ENCODE measurements around the gene PLCB4. TPM values are rescaled to one million over a fixed set of nuclear protein-coding genes. Genes with fewer than 3 reads are reported as not detected.

PLCB4 gene
- total RNA-seq, 1 experiment from 2014 or later, result 14.9 TPM

GRCh38 chr20:9397928-9398327 lies 329.0 kb downstream of the PLCB4 start:
- no peaks in the 10 kb centered on the region for H4K20me1 ChIP-seq (ENCODE audit: insufficient read depth)
- ChIA-PET POLR2A (ENCODE audit: unreplicated experiment) (no interaction called here), CTCF (no interaction called here)
- no peaks in the 10 kb centered on the region for H3K36me3 ChIP-seq (ENCODE audit: low read depth)
- H3K4me1 ChIP-seq (replicated peaks; ENCODE audit: insufficient read depth), result no peaks in the 10 kb centered on the region
- no peaks in the 10 kb centered on the region for H3K9me2 ChIP-seq (ENCODE audit: insufficient read depth)
- H3F3A ChIP-seq (ENCODE audit: insufficient read depth, low read depth), result no peaks in the 10 kb centered on the region
- no peak overlapping the region for H3K4me2 ChIP-seq
- intact Hi-C loops (cut with micrococcal nuclease; ENCODE audit: unreplicated experiment), result no loop called here
- no peak overlapping the region for H3K4me3 ChIP-seq
- H3K27me3 ChIP-seq (ENCODE audit: insufficient read depth, low read depth), result no peaks in the 10 kb centered on the region
- BruUV-seq (replicated peaks), result no TSS peak
- no peak overlapping the region for H2AFZ ChIP-seq
- H3K79me2 ChIP-seq (ENCODE audit: low read depth), result no peaks in the 10 kb centered on the region
- TF ChIP-seq CTCF (conservative IDR thresholded peaks at IDR 0.05) (no peak), EZH2 (IDR thresholded peaks at IDR 0.05; ENCODE audit: low read depth) (no peak)
- H3K27ac ChIP-seq, result no peak overlapping the region
- H3K9me3 ChIP-seq (ENCODE audit: insufficient read depth, low read depth), result 0 out of 2 replicates have a peak, but pooled peaks cover 2% of the 10 kb centered on the region
- DNase-seq, result no peak

DNA sequence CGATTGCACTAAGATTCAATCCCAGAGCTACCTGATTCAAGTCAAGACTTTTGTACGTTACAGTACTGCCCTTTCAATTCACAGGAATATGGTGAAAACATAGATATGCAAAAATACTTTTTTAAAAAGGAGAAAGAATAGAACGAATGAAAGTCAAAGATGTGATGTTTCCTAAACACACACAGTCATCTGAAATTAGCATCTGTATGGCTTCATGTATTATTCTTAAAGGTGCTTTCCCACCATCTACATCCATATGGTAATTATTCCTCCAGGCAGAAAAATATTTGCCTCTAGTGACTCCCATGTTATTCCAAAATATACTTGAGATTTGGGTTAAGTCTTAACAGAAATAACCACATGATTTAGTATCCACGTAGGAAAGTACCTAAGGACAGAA lies 330.0 kb downstream of the PLCB4 start:
- Histone ChIP-seq H2AFZ (no peak overlapping the region), H3K27me3 (ENCODE audit: insufficient read depth, low read depth) (no peaks in the 10 kb centered on the region), H3K36me3 (ENCODE audit: low read depth) (no peaks in the 10 kb centered on the region), H4K20me1 (ENCODE audit: insufficient read depth) (no peaks in the 10 kb centered on the region), H3K9me3 (ENCODE audit: insufficient read depth, low read depth) (0 out of 2 replicates have a peak, but pooled peaks cover 4% of the 10 kb centered on the region), H3K4me2 (no peak overlapping the region), H3K4me3 (no peak overlapping the region), H3K79me2 (ENCODE audit: low read depth) (no peaks in the 10 kb centered on the region), H3K4me1 (replicated peaks; ENCODE audit: insufficient read depth) (no peaks in the 10 kb centered on the region), H3K27ac (no peak overlapping the region), H3K9me2 (ENCODE audit: insufficient read depth) (no peaks in the 10 kb centered on the region), H3F3A (ENCODE audit: insufficient read depth, low read depth) (no peaks in the 10 kb centered on the region)
- CTCF ChIA-PET, result no interaction called here
- no TSS peak for BruUV-seq (replicated peaks)
- TF ChIP-seq CTCF (conservative IDR thresholded peaks at IDR 0.05), result no peak
- no peak for TF ChIP-seq EZH2 (IDR thresholded peaks at IDR 0.05; ENCODE audit: low read depth)
- DNase-seq, result no peak
- intact Hi-C loops (cut with micrococcal nuclease; ENCODE audit: unreplicated experiment), result no loop called here
- POLR2A ChIA-PET (ENCODE audit: unreplicated experiment), result no interaction called here

GRCh38 chr20:9399322-9399721 lies 330.4 kb downstream of the PLCB4 start:
- Histone ChIP-seq H2AFZ (no peak overlapping the region), H3K9me3 (ENCODE audit: insufficient read depth, low read depth) (0 out of 2 replicates have a peak, but pooled peaks cover 4% of the 10 kb centered on the region), H3K4me2 (no peak overlapping the region), H4K20me1 (ENCODE audit: insufficient read depth) (no peaks in the 10 kb centered on the region), H3K36me3 (ENCODE audit: low read depth) (no peaks in the 10 kb centered on the region), H3K9me2 (ENCODE audit: insufficient read depth) (no peaks in the 10 kb centered on the region), H3K79me2 (ENCODE audit: low read depth) (no peaks in the 10 kb centered on the region), H3K4me1 (replicated peaks; ENCODE audit: insufficient read depth) (no peaks in the 10 kb centered on the region), H3K4me3 (no peak overlapping the region), H3K27ac (no peak overlapping the region), H3F3A (ENCODE audit: insufficient read depth, low read depth) (no peaks in the 10 kb centered on the region), H3K27me3 (ENCODE audit: insufficient read depth, low read depth) (no peaks in the 10 kb centered on the region)
- no TSS peak for BruUV-seq (replicated peaks)
- POLR2A ChIA-PET (ENCODE audit: unreplicated experiment), result no interaction called here
- no peak for TF ChIP-seq CTCF (conservative IDR thresholded peaks at IDR 0.05)
- TF ChIP-seq EZH2 (IDR thresholded peaks at IDR 0.05; ENCODE audit: low read depth), result no peak
- CTCF ChIA-PET, result no interaction called here
- intact Hi-C loops (cut with micrococcal nuclease; ENCODE audit: unreplicated experiment), result no loop called here
- DNase-seq, result no peak

Data from PC-9 (cell line).